ENCODE results near the gene PHF5A.

The PHF5A gene

DNA sequence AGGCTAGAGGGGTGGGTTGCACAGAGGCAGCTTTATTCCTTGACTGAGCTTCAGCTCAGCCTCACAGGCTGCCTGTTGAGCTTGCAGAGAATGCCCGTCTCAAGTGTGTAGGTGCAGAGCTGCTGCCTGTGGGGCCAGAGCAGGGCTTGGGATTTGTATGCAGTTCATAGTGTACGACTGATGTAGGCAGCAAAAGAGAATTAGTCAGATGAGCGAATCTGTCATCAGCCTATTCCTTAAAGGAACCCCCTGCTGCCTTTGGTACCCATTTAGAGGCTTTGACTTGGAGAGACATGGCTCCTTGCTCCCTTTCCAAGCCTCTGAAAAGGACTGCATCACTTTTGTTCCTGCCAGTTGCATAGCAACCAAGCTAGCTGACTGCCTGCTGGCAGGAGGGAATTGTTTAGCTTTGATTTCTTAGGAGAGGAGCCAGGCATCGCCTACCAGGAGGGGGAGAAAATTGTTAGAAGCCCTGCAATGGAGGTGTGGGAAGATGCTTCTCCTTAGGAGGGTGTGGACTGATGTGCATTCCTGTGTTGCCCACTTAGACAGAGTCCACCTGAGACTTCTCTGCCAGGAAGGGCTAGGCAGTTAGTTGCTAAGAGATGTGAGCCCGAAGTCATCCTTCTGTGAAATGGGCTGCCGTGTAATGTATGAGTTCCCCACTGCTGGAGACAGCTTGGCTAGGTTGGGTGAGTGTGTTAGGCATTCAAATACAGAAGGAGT, 11.3 kb upstream of the PHF5A start:
- no peak overlapping the region for H3K4me2 ChIP-seq (ENCODE audit: low read depth, low read length)
- peaks cover 43% of the 10 kb centered on the region for H4K20me1 ChIP-seq (ENCODE audit: insufficient read depth, low read length)
- H3F3A ChIP-seq (ENCODE audit: insufficient read depth, low read length), result no peaks in the 10 kb centered on the region
- no peak overlapping the region for H3K27ac ChIP-seq (ENCODE audit: low read length)
- no peak overlapping the region for H3K4me3 ChIP-seq (ENCODE audit: low read length)
- DNase-seq, result no peak
- TF ChIP-seq EZH2 (optimal IDR thresholded peaks at IDR 0.05; ENCODE audit: low read depth, low read length) (no peak), EZH2phosphoT487 (IDR thresholded peaks at IDR 0.05; ENCODE audit: low read length) (no peak)
- TF ChIP-seq, protein P1, sequence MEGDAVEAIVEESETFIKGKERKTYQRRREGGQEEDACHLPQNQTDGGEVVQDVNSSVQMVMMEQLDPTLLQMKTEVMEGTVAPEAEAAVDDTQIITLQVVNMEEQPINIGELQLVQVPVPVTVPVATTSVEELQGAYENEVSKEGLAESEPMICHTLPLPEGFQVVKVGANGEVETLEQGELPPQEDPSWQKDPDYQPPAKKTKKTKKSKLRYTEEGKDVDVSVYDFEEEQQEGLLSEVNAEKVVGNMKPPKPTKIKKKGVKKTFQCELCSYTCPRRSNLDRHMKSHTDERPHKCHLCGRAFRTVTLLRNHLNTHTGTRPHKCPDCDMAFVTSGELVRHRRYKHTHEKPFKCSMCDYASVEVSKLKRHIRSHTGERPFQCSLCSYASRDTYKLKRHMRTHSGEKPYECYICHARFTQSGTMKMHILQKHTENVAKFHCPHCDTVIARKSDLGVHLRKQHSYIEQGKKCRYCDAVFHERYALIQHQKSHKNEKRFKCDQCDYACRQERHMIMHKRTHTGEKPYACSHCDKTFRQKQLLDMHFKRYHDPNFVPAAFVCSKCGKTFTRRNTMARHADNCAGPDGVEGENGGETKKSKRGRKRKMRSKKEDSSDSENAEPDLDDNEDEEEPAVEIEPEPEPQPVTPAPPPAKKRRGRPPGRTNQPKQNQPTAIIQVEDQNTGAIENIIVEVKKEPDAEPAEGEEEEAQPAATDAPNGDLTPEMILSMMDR (IDR thresholded peaks at IDR 0.05; ENCODE audit: low read length), result no peak
- no peak overlapping the region for H3K9ac ChIP-seq (ENCODE audit: low read length)
- H3K27me3 ChIP-seq (replicated peaks; ENCODE audit: insufficient read depth, low read length), result no peaks in the 10 kb centered on the region
- H3K36me3 ChIP-seq (replicated peaks; ENCODE audit: insufficient read depth, low read length), result no peaks in the 10 kb centered on the region
- no peaks in the 10 kb centered on the region for H3K9me2 ChIP-seq (replicated peaks; ENCODE audit: insufficient read depth, low read length)
- no peaks in the 10 kb centered on the region for H3K4me1 ChIP-seq (ENCODE audit: low read length)
- no peak overlapping the region for H2AFZ ChIP-seq (ENCODE audit: low read length)
- no peaks in the 10 kb centered on the region for H3K9me3 ChIP-seq (replicated peaks; ENCODE audit: insufficient read depth, low read length)
- H3K79me2 ChIP-seq (ENCODE audit: low read length), result peaks cover 98% of the 10 kb centered on the region

DNA sequence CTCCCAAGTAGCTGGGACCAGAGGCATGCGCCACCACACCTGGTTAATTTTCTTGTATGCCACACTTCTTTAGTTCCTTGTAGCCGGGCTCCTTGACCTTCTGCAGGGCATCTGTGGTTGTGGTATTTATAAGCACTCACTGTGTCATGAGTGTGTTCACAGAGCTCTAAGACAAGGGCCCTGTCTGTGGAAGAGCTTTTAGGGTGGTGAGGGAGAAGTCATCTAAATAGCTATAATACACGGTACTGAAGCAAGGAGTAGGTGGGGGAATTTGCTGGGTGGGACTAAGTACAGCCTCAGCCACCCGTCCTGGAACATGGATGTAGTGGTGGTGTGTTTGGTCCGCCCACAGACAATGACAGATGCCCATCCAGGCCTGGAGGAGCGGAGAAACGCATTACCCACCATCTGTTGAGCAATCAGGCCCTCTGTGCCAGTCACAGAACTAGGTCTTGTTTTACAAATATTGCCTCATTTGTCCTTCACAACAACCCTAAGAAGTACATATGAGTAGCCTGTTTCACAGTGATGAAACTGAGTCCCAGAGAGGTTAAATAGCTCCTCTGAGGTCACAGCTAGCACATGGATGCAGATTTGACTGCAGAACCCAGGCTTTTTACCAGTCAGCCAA, 10.5 kb upstream of the PHF5A start:
- no peak for DNase-seq
- Histone ChIP-seq H3K4me3 (ENCODE audit: low read length) (no peak overlapping the region), H3K9ac (ENCODE audit: low read length) (no peak overlapping the region), H3K4me1 (ENCODE audit: low read length) (no peaks in the 10 kb centered on the region), H3K79me2 (ENCODE audit: low read length) (peaks cover 95% of the 10 kb centered on the region), H2AFZ (ENCODE audit: low read length) (no peak overlapping the region), H3K27ac (ENCODE audit: low read length) (no peak overlapping the region), H3F3A (ENCODE audit: insufficient read depth, low read length) (no peaks in the 10 kb centered on the region), H3K9me2 (replicated peaks; ENCODE audit: insufficient read depth, low read length) (no peaks in the 10 kb centered on the region), H3K27me3 (replicated peaks; ENCODE audit: insufficient read depth, low read length) (no peaks in the 10 kb centered on the region), H4K20me1 (ENCODE audit: insufficient read depth, low read length) (peaks cover 43% of the 10 kb centered on the region), H3K9me3 (replicated peaks; ENCODE audit: insufficient read depth, low read length) (no peaks in the 10 kb centered on the region), H3K36me3 (replicated peaks; ENCODE audit: insufficient read depth, low read length) (no peaks in the 10 kb centered on the region), H3K4me2 (ENCODE audit: low read depth, low read length) (no peak overlapping the region)
- TF ChIP-seq, protein P1 (IDR thresholded peaks at IDR 0.05; ENCODE audit: low read length), result no peak
- TF ChIP-seq EZH2phosphoT487 (IDR thresholded peaks at IDR 0.05; ENCODE audit: low read length), result no peak
- no peak for TF ChIP-seq EZH2 (optimal IDR thresholded peaks at IDR 0.05; ENCODE audit: low read depth, low read length)

DNA sequence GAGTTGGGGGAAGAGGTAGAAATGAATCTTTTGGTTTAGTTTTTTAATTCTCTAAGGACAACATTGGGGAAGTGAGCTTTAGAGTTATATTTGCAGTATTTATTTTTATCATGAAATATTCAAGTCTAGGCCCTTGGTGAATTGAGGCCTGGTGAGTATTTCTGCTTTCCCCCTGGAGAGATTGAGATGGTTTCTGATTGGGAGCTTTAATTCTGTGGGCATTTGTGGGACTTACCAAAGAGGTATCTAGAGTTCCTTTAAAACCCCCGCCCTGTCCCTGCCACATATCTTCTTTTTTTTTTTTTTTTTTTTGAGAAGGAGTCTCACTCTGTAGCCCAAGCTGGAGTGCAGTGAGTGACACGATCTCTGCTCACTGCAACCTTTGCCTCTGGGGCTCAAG, 10.0 kb upstream of the PHF5A start:
- H3K79me2 ChIP-seq (ENCODE audit: low read length), result peaks cover 95% of the 10 kb centered on the region
- no peak overlapping the region for H3K4me2 ChIP-seq (ENCODE audit: low read depth, low read length)
- H3K36me3 ChIP-seq (replicated peaks; ENCODE audit: insufficient read depth, low read length), result no peaks in the 10 kb centered on the region
- H3F3A ChIP-seq (ENCODE audit: insufficient read depth, low read length), result no peaks in the 10 kb centered on the region
- no peaks in the 10 kb centered on the region for H3K4me1 ChIP-seq (ENCODE audit: low read length)
- no peak overlapping the region for H2AFZ ChIP-seq (ENCODE audit: low read length)
- H3K27ac ChIP-seq (ENCODE audit: low read length), result no peak overlapping the region
- H3K27me3 ChIP-seq (replicated peaks; ENCODE audit: insufficient read depth, low read length), result no peaks in the 10 kb centered on the region
- H3K9me2 ChIP-seq (replicated peaks; ENCODE audit: insufficient read depth, low read length), result no peaks in the 10 kb centered on the region
- no peak for DNase-seq
- H3K9me3 ChIP-seq (replicated peaks; ENCODE audit: insufficient read depth, low read length), result no peaks in the 10 kb centered on the region
- TF ChIP-seq, protein P1 (IDR thresholded peaks at IDR 0.05; ENCODE audit: low read length), result no peak
- no peak for TF ChIP-seq EZH2phosphoT487 (IDR thresholded peaks at IDR 0.05; ENCODE audit: low read length)
- TF ChIP-seq EZH2 (optimal IDR thresholded peaks at IDR 0.05; ENCODE audit: low read depth, low read length), result no peak
- H3K4me3 ChIP-seq (ENCODE audit: low read length), result no peak overlapping the region
- H4K20me1 ChIP-seq (ENCODE audit: insufficient read depth, low read length), result peaks cover 43% of the 10 kb centered on the region
- H3K9ac ChIP-seq (ENCODE audit: low read length), result no peak overlapping the region

All from MM.1S (cell line).